Neutrophil (primary cell): ENCODE measurements around the gene SUCO.

Experiments
- H3K27ac ChIP-seq: fragments of 200-600 bp; sonication (generic); 2 replicates; pipeline ENCODE4 v1.5.1; 2016; ENCODE audit warnings: mild to moderate bottlenecking, moderate library complexity
- H3K27me3 ChIP-seq: fragments of 200-600 bp; sonication (generic); 2 replicates; pipeline ENCODE4 v1.6.0; 2016; ENCODE audit warnings: mild to moderate bottlenecking
- H3K36me3 ChIP-seq: fragments of 200-600 bp; sonication (generic); 2 replicates; pipeline ENCODE4 v1.5.1; 2017
- H3K4me1 ChIP-seq, 2 experiments: fragments of 200-600 bp in 1 of 2; sonication (generic) in 1 of 2; 1 replicate in 1 of 2; 2 replicates in 1 of 2; pipeline versions ENCODE4 v1.5.1 to v1.6.1; 2013 to 2016; ENCODE audit warnings: low read depth in 1 of 2, low read length in 1 of 2, mild to moderate bottlenecking in 1 of 2, moderate library complexity in 1 of 2; ENCODE audit not compliant: control insufficient read depth in 1 of 2, insufficient read depth in 1 of 2
- H3K4me3 ChIP-seq, 2 experiments: fragments of 200-600 bp in 1 of 2; sonication (generic) in 1 of 2; 1 replicate in 1 of 2; 2 replicates in 1 of 2; pipeline ENCODE4 v1.5.1; 2013 to 2016; ENCODE audit warnings: low read depth in 1 of 2, low read length in 1 of 2, mild to moderate bottlenecking in 1 of 2, moderate library complexity in 1 of 2
- H3K9me3 ChIP-seq: fragments of 200-600 bp; sonication (generic); 2 replicates; pipeline ENCODE4 v1.5.1; 2016
- CTCF ChIP-seq: fragments of 200-600 bp; sonication (generic); IDR thresholded peaks from 2 replicates; pipeline ENCODE4 v1.5.1; 2016; ENCODE audit warnings: antibody characterized with exemption

SUCO gene

DNA sequence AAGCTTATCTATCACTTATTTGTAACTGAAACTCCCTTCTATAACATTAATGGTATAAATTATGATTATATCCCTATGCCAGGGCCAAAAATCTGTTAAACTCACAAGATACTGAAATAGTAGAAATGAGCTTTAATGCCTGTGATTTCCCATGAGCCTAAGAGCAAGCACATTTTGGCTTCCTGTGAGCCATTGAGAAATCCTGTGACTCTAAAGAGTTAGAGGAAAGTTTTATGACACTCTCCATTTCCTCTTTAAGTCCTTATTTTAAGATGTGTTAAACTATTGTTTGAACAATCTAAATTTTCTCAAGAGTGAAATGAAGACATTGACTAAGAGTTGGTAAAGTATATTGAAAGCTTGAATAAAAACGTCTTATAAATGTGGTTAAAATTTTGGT is 45.6 kb downstream of the SUCO start:
- peak overlapping the region; percentile 60 for H3K27ac ChIP-seq

DNA sequence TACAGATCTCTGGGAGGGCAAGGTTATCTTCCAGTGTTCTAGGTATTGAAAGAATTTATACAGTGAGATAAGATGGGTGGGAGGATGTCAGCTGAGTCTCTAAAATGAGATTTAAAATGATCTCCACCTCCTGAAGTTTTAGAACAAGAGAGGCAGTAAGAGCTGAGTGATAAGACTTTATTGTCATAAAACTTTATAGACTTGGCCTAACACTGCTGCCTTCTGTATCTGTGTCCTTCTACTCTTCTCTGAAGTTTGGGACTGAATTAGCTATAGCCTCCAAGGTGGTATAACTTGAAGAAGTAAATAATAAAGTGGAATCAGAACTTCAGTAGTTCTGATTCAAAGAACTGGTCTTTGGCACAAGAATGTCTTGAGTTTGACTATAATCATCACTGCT is 48.3 kb downstream of the SUCO start:
- Histone ChIP-seq H3K9me3 (no peaks in the 10 kb centered on the region), H3K27ac (no peak overlapping the region), H3K36me3 (peaks cover 26% of the 10 kb centered on the region), H3K4me1 (peaks cover 7 to 8% of the 10 kb centered on the region in 2 experiments), H3K4me3 (no peak overlapping the region), H3K27me3 (no peaks in the 10 kb centered on the region)
- no peak for TF ChIP-seq CTCF

More for the DNA sequence above, 45.6 kb downstream of the SUCO start:
- TF ChIP-seq CTCF: no peak
- no peaks in the 10 kb centered on the region for H3K9me3 ChIP-seq
- H3K27me3 ChIP-seq: no peaks in the 10 kb centered on the region
- H3K36me3 ChIP-seq: peaks cover 42% of the 10 kb centered on the region
- H3K4me3 ChIP-seq: no peak overlapping the region
- peaks cover 7 to 8% of the 10 kb centered on the region in 2 experiments for H3K4me1 ChIP-seq

DNA sequence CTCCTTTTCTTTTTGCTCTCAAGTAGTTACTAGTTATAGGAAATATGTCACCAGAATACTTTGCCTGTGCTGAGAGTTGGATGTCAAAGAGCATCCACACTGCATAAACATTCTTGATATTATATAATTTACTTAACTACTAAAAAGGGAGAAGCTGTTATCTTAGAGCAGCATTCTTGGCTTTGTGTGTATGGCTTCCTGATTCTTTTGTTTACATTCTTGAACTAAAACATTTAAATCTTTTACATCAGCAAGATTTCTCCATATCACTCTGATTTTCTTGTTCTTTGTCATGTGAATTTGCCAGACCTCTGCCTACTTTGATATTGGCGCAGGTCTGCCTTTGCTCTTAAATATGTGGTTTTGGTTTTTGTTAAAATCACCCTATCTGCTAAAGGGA is 48.8 kb downstream of the SUCO start:
- Histone ChIP-seq H3K4me1 (peaks cover 7 to 8% of the 10 kb centered on the region in 2 experiments), H3K36me3 (peaks cover 21% of the 10 kb centered on the region), H3K4me3 (no peak overlapping the region), H3K9me3 (no peaks in the 10 kb centered on the region), H3K27me3 (no peaks in the 10 kb centered on the region), H3K27ac (peak overlapping the region; percentile 6)
- TF ChIP-seq CTCF: no peak

GRCh38 chr1:172582889-172583288 is 49.9 kb downstream of the SUCO start:
- Histone ChIP-seq H3K36me3 (peaks cover 17% of the 10 kb centered on the region), H3K9me3 (no peaks in the 10 kb centered on the region), H3K4me1 (peaks cover 7 to 8% of the 10 kb centered on the region in 2 experiments), H3K27me3 (no peaks in the 10 kb centered on the region), H3K4me3 (no peak overlapping the region), H3K27ac (no peak overlapping the region)
- no peak for TF ChIP-seq CTCF

DNA sequence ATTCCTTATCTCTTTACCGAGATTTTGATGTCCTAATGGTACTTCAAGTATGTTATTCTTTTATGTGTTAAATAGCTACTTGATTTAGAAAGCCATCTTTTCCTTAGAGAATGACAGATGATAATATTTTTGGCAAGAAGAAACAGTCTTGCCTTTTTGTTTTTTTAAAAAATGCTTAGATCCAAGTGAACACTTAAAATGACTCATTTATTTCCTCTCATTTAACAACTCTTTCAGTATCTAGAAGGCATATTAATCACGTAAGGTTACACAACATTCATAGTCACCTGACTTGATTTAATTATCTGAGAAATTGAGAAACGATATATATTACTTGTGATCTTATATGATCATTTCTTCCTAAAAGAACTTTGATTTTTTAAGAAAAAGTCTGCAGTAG is 52.4 kb downstream of the SUCO start:
- H3K27me3 ChIP-seq: no peaks in the 10 kb centered on the region
- H3K27ac ChIP-seq: no peak overlapping the region
- no peaks in the 10 kb centered on the region for H3K9me3 ChIP-seq
- TF ChIP-seq CTCF: no peak
- peaks cover 32% of the 10 kb centered on the region for H3K36me3 ChIP-seq
- H3K4me1 ChIP-seq: no peaks in the 10 kb centered on the region
- H3K4me3 ChIP-seq: no peak overlapping the region

- peaks cover 37% of the 10 kb centered on the region for H3K36me3 ChIP-seq
- no peak for TF ChIP-seq CTCF
- no peaks in the 10 kb centered on the region for H3K4me1 ChIP-seq
- no peaks in the 10 kb centered on the region for H3K27me3 ChIP-seq
- H3K27ac ChIP-seq: no peak overlapping the region
- H3K4me3 ChIP-seq: no peak overlapping the region
- no peaks in the 10 kb centered on the region for H3K9me3 ChIP-seq
These were observed 52.9 kb downstream of the SUCO start for GRCh38 chr1:172585861-172586260.
